ENCODE measurements around the gene KREMEN1. TPM values are rescaled to one million over a fixed set of nuclear protein-coding genes. Genes with fewer than 3 reads are reported as not detected.

KREMEN1 gene
- total and polyA plus RNA-seq, 2 experiments from 2014 or later, result 1.8 to 3.8 TPM

- Histone ChIP-seq H3K27ac (ENCODE audit: low read depth) (no peak overlapping the region), H3K27me3 (ENCODE audit: insufficient read depth) (no peaks in the 10 kb centered on the region), H3F3A (replicated peaks; ENCODE audit: low read depth) (no peaks in the 10 kb centered on the region), H3K4me1 (ENCODE audit: insufficient read depth) (peaks cover 28% of the 10 kb centered on the region), H3K4me2 (no peak overlapping the region), H3K36me3 (ENCODE audit: insufficient read depth) (no peaks in the 10 kb centered on the region), H3K4me3 (no peak overlapping the region), H3K9me2 (ENCODE audit: insufficient read depth) (no peaks in the 10 kb centered on the region), H2AFZ (no peak overlapping the region), H4K20me1 (replicated peaks; ENCODE audit: insufficient read depth) (0 out of 2 replicates have a peak, but pooled peaks cover 5% of the 10 kb centered on the region), H3K79me2 (replicated peaks; ENCODE audit: insufficient read depth) (no peaks in the 10 kb centered on the region)
- H3K9me3 Mint-ChIP-seq, result no peaks in the 10 kb centered on the region
- no peak overlapping the region for H3K4me3 Mint-ChIP-seq
- no peaks in the 10 kb centered on the region for H3K36me3 Mint-ChIP-seq (ENCODE audit: low read depth)
- DNase-seq (ENCODE audit: low spot score) (no peak), ATAC-seq (no peak)
- TF ChIP-seq EZH2 (IDR thresholded peaks at IDR 0.05; ENCODE audit: low read depth, unreplicated experiment) (no peak), ZNF114 (CRISPR knock-in tag; IDR thresholded peaks at IDR 0.05) (no peak), EZH2phosphoT487 (IDR thresholded peaks at IDR 0.05; ENCODE audit: unreplicated experiment) (no peak), STAT1 (IDR thresholded peaks at IDR 0.05; ENCODE audit: unreplicated experiment) (no peak)
- peaks cover 24% of the 10 kb centered on the region for H3K4me1 Mint-ChIP-seq
- no peak overlapping the region for H3K27ac Mint-ChIP-seq
- peaks cover 3% of the 10 kb centered on the region for H3K27me3 Mint-ChIP-seq (ENCODE audit: insufficient read depth, low read depth, poor library complexity)
These were observed 14.2 kb downstream of the KREMEN1 start for GRCh38 chr22:29087012-29087411.

DNA sequence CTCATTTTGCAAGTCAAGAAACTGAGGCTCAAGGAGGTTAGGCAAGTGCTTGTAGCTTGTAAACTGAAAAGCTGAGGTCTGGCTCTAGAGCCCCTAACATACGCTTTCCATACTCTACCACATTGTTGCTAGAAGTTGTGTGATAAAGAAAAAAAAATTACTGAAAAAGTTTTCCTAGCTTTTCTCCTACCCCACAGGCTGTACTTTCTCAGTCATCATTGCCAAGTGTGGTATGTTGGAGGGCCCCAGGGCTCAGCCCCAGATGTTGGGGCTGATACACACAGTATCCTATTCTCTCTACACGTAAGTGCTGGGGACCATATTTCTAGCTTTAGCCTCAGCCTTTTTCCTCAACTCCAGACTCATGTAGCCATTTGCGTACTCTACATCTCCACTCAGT lies 16.0 kb downstream of the KREMEN1 start:
- Mint-ChIP-seq H3K4me3 (no peak overlapping the region), H3K27ac (no peak overlapping the region), H3K9me3 (no peaks in the 10 kb centered on the region), H3K36me3 (ENCODE audit: low read depth) (no peaks in the 10 kb centered on the region), H3K27me3 (ENCODE audit: insufficient read depth, low read depth, poor library complexity) (no peaks in the 10 kb centered on the region), H3K4me1 (peaks cover 11% of the 10 kb centered on the region)
- no peak overlapping the region for H3K27ac ChIP-seq (ENCODE audit: low read depth)
- peaks cover 11% of the 10 kb centered on the region for H3K4me1 ChIP-seq (ENCODE audit: insufficient read depth)
- no peaks in the 10 kb centered on the region for H3K9me2 ChIP-seq (ENCODE audit: insufficient read depth)
- 0 out of 2 replicates have a peak, but pooled peaks cover 5% of the 10 kb centered on the region for H4K20me1 ChIP-seq (replicated peaks; ENCODE audit: insufficient read depth)
- no peak overlapping the region for H2AFZ ChIP-seq
- no peaks in the 10 kb centered on the region for H3K79me2 ChIP-seq (replicated peaks; ENCODE audit: insufficient read depth)
- no peak overlapping the region for H3K4me3 ChIP-seq
- H3K27me3 ChIP-seq (ENCODE audit: insufficient read depth), result no peaks in the 10 kb centered on the region
- DNase-seq (ENCODE audit: low spot score), result no peak
- no peaks in the 10 kb centered on the region for H3K36me3 ChIP-seq (ENCODE audit: insufficient read depth)
- no peak for ATAC-seq
- no peaks in the 10 kb centered on the region for H3F3A ChIP-seq (replicated peaks; ENCODE audit: low read depth)
- H3K4me2 ChIP-seq, result no peak overlapping the region
- TF ChIP-seq EZH2phosphoT487 (IDR thresholded peaks at IDR 0.05; ENCODE audit: unreplicated experiment) (no peak), REST (IDR thresholded peaks at IDR 0.05; ENCODE audit: unreplicated experiment) (no peak), ZNF114 (CRISPR knock-in tag; IDR thresholded peaks at IDR 0.05) (no peak), CREB1 (CRISPR knock-in tag; IDR thresholded peaks at IDR 0.05; ENCODE audit: low read depth) (no peak), JUNB (IDR thresholded peaks at IDR 0.05; ENCODE audit: unreplicated experiment) (no peak), EZH2 (IDR thresholded peaks at IDR 0.05; ENCODE audit: low read depth, unreplicated experiment) (no peak), NANOG (IDR thresholded peaks at IDR 0.05; ENCODE audit: borderline replicate concordance) (no peak), STAT1 (IDR thresholded peaks at IDR 0.05; ENCODE audit: unreplicated experiment) (no peak), POLR2AphosphoS5 (IDR thresholded peaks at IDR 0.05; ENCODE audit: low read depth) (no peak)
- TF ChIP-seq, protein P1, sequence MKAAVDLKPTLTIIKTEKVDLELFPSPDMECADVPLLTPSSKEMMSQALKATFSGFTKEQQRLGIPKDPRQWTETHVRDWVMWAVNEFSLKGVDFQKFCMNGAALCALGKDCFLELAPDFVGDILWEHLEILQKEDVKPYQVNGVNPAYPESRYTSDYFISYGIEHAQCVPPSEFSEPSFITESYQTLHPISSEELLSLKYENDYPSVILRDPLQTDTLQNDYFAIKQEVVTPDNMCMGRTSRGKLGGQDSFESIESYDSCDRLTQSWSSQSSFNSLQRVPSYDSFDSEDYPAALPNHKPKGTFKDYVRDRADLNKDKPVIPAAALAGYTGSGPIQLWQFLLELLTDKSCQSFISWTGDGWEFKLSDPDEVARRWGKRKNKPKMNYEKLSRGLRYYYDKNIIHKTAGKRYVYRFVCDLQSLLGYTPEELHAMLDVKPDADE (IDR thresholded peaks at IDR 0.05), result no peak
- TF ChIP-seq, protein P2, sequence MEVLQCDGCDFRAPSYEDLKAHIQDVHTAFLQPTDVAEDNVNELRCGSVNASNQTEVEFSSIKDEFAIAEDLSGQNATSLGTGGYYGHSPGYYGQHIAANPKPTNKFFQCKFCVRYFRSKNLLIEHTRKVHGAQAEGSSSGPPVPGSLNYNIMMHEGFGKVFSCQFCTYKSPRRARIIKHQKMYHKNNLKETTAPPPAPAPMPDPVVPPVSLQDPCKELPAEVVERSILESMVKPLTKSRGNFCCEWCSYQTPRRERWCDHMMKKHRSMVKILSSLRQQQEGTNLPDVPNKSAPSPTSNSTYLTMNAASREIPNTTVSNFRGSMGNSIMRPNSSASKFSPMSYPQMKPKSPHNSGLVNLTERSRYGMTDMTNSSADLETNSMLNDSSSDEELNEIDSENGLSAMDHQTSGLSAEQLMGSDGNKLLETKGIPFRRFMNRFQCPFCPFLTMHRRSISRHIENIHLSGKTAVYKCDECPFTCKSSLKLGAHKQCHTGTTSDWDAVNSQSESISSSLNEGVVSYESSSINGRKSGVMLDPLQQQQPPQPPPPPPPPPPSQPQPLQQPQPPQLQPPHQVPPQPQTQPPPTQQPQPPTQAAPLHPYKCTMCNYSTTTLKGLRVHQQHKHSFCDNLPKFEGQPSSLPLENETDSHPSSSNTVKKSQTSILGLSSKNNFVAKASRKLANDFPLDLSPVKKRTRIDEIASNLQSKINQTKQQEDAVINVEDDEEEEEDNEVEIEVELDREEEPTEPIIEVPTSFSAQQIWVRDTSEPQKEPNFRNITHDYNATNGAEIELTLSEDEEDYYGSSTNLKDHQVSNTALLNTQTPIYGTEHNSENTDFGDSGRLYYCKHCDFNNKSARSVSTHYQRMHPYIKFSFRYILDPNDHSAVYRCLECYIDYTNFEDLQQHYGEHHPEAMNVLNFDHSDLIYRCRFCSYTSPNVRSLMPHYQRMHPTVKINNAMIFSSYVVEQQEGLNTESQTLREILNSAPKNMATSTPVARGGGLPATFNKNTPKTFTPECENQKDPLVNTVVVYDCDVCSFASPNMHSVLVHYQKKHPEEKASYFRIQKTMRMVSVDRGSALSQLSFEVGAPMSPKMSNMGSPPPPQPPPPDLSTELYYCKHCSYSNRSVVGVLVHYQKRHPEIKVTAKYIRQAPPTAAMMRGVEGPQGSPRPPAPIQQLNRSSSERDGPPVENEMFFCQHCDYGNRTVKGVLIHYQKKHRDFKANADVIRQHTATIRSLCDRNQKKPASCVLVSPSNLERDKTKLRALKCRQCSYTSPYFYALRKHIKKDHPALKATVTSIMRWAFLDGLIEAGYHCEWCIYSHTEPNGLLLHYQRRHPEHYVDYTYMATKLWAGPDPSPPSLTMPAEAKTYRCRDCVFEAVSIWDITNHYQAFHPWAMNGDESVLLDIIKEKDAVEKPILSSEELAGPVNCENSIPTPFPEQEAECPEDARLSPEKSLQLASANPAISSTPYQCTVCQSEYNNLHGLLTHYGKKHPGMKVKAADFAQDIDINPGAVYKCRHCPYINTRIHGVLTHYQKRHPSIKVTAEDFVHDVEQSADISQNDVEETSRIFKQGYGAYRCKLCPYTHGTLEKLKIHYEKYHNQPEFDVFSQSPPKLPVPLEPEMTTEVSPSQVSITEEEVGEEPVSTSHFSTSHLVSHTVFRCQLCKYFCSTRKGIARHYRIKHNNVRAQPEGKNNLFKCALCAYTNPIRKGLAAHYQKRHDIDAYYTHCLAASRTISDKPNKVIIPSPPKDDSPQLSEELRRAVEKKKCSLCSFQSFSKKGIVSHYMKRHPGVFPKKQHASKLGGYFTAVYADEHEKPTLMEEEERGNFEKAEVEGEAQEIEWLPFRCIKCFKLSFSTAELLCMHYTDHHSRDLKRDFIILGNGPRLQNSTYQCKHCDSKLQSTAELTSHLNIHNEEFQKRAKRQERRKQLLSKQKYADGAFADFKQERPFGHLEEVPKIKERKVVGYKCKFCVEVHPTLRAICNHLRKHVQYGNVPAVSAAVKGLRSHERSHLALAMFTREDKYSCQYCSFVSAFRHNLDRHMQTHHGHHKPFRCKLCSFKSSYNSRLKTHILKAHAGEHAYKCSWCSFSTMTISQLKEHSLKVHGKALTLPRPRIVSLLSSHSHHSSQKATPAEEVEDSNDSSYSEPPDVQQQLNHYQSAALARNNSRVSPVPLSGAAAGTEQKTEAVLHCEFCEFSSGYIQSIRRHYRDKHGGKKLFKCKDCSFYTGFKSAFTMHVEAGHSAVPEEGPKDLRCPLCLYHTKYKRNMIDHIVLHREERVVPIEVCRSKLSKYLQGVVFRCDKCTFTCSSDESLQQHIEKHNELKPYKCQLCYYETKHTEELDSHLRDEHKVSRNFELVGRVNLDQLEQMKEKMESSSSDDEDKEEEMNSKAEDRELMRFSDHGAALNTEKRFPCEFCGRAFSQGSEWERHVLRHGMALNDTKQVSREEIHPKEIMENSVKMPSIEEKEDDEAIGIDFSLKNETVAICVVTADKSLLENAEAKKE (CRISPR knock-in tag; IDR thresholded peaks at IDR 0.05), result no peak
